ENCODE data around the gene OR4D11. TPM values are rescaled to one million over a fixed set of nuclear protein-coding genes. Genes with fewer than 3 reads are reported as not detected.

Gene OR4D11
- polyA plus RNA-seq, 1 donor (not counting 4 experiments of a cell fraction or from before 2014, with no cell fraction given), result not detected

DNA sequence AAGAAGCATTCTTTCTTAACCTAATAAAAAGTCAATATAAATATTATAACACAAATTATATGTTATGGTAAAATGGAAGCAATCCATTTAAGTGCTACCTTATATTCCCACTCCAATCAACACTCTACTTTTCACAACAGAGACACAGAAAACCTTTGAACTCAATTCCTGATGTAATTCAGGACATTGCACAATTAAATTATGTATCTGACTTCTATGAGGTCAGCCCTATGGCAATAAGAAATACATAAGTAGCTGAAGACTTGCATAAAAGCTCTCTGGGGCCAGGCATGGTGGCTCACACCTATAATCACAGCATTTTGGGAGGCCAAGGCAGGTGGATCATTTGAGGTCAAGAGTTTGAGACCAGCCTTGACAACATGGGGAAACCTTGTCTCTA is 23.5 kb upstream of the OR4D11 start:
- Histone ChIP-seq H3K27ac (ENCODE audit: control insufficient read depth, insufficient read depth, low read length) (no peak overlapping the region), H3K4me2 (ENCODE audit: control insufficient read depth, extremely low read depth, insufficient read depth, low read depth, low read length) (no peak overlapping the region), H3K4me3 (ENCODE audit: control insufficient read depth in 2 of 3, extremely low read depth in 1 of 3, insufficient read depth in 2 of 3, low read depth in 1 of 3, low read length in 3 of 3) (no peak overlapping the region), H3K36me3 (ENCODE audit: control insufficient read depth in 2 of 2, extremely low read depth in 1 of 2, insufficient read depth in 2 of 2, low read length in 2 of 2) (no peaks in the 10 kb centered on the region), H3K27me3 (ENCODE audit: control insufficient read depth, extremely low read depth, insufficient read depth, low read length) (no peaks in the 10 kb centered on the region), H4K20me1 (ENCODE audit: control insufficient read depth, extremely low read depth, insufficient read depth, low read length) (no peaks in the 10 kb centered on the region), H3K9me1 (ENCODE audit: control insufficient read depth, extremely low read depth, insufficient read depth, low read length) (no peaks in the 10 kb centered on the region), H3K9me3 (ENCODE audit: control insufficient read depth, low read depth, low read length) (no peaks in the 10 kb centered on the region), H3K4me1 (ENCODE audit: control insufficient read depth, extremely low read depth, insufficient read depth, low read length) (no peaks in the 10 kb centered on the region), H2AFZ (ENCODE audit: control insufficient read depth, low read length) (no peak overlapping the region), H3K79me2 (ENCODE audit: control insufficient read depth, insufficient read depth, low read length) (no peaks in the 10 kb centered on the region), H3K9ac (ENCODE audit: control insufficient read depth, extremely low read depth, insufficient read depth, low read length) (no peak overlapping the region)
- dilution Hi-C loops (cut with MboI; ENCODE audit: extremely low pct_ligation_motif_present, low sequenced_read_pairs), result no loop called here
- FAIRE-seq (no peak), DNase-seq (ENCODE audit: low read depth, low spot score) (no peak)
- TF ChIP-seq, protein P1, sequence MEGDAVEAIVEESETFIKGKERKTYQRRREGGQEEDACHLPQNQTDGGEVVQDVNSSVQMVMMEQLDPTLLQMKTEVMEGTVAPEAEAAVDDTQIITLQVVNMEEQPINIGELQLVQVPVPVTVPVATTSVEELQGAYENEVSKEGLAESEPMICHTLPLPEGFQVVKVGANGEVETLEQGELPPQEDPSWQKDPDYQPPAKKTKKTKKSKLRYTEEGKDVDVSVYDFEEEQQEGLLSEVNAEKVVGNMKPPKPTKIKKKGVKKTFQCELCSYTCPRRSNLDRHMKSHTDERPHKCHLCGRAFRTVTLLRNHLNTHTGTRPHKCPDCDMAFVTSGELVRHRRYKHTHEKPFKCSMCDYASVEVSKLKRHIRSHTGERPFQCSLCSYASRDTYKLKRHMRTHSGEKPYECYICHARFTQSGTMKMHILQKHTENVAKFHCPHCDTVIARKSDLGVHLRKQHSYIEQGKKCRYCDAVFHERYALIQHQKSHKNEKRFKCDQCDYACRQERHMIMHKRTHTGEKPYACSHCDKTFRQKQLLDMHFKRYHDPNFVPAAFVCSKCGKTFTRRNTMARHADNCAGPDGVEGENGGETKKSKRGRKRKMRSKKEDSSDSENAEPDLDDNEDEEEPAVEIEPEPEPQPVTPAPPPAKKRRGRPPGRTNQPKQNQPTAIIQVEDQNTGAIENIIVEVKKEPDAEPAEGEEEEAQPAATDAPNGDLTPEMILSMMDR (optimal IDR thresholded peaks at IDR 0.05 in 1 of 3, IDR thresholded peaks at IDR 0.05 in 1 of 3, conservative IDR thresholded peaks at IDR 0.05 in 1 of 3; ENCODE audit: extremely low read depth in 1 of 3, insufficient read depth in 2 of 3, low read length in 3 of 3), result no peak

DNA sequence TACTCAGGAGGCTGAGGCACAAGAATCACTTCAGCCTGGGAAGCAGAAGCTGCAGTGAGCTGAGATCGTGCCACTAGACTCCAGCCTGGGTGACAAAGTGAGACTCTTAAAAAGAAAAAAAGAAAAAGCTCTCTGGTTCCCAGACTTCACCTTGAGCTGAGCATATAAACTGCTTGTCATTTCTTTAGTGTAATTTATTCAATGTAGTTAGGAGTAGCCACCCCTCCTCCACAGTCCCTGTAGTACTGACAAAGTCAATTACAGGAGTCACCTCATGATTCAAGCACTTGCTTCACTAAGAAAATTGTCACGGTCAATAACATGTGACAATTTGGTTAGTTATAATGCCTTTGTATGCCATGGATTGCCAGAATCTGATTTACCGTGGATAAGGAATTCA is 23.0 kb upstream of the OR4D11 start:
- no peak for TF ChIP-seq EZH2 (IDR thresholded peaks at IDR 0.05; ENCODE audit: low read length)
- TF ChIP-seq, protein P1 (optimal IDR thresholded peaks at IDR 0.05 in 1 of 3, IDR thresholded peaks at IDR 0.05 in 1 of 3, conservative IDR thresholded peaks at IDR 0.05 in 1 of 3; ENCODE audit: extremely low read depth in 1 of 3, insufficient read depth in 2 of 3, low read length in 3 of 3), result no peak
- H3K4me2 ChIP-seq (ENCODE audit: control insufficient read depth, extremely low read depth, insufficient read depth, low read depth, low read length), result no peak overlapping the region
- H3K27ac ChIP-seq (ENCODE audit: control insufficient read depth, insufficient read depth, low read length), result no peak overlapping the region
- no peaks in the 10 kb centered on the region for H3K27me3 ChIP-seq (ENCODE audit: control insufficient read depth, extremely low read depth, insufficient read depth, low read length)
- H3K36me3 ChIP-seq (ENCODE audit: control insufficient read depth in 2 of 2, extremely low read depth in 1 of 2, insufficient read depth in 2 of 2, low read length in 2 of 2), result no peaks in the 10 kb centered on the region
- H3K4me3 ChIP-seq (ENCODE audit: control insufficient read depth in 2 of 3, extremely low read depth in 1 of 3, insufficient read depth in 2 of 3, low read depth in 1 of 3, low read length in 3 of 3), result no peak overlapping the region
- H4K20me1 ChIP-seq (ENCODE audit: control insufficient read depth, extremely low read depth, insufficient read depth, low read length), result no peaks in the 10 kb centered on the region
- no peaks in the 10 kb centered on the region for H3K9me1 ChIP-seq (ENCODE audit: control insufficient read depth, extremely low read depth, insufficient read depth, low read length)
- no peak overlapping the region for H2AFZ ChIP-seq (ENCODE audit: control insufficient read depth, low read length)
- dilution Hi-C loops (cut with MboI; ENCODE audit: extremely low pct_ligation_motif_present, low sequenced_read_pairs), result no loop called here
- DNase-seq (ENCODE audit: low read depth, low spot score) (no peak), FAIRE-seq (no peak)
- H3K9ac ChIP-seq (ENCODE audit: control insufficient read depth, extremely low read depth, insufficient read depth, low read length), result no peak overlapping the region
- H3K79me2 ChIP-seq (ENCODE audit: control insufficient read depth, insufficient read depth, low read length), result no peaks in the 10 kb centered on the region
- H3K4me1 ChIP-seq (ENCODE audit: control insufficient read depth, extremely low read depth, insufficient read depth, low read length), result no peaks in the 10 kb centered on the region
- H3K9me3 ChIP-seq (ENCODE audit: control insufficient read depth, low read depth, low read length), result no peaks in the 10 kb centered on the region

All from keratinocyte (primary cell).